Globus pallidus (tissue), 1 donor: ENCODE results near the gene STK11.
A peak's percentile ranks its signal among the peaks of the same experiment; 100 is the strongest.

Source experiments
- DNase-seq: peaks from one replicate; pipeline ENCODE4 v3.0.0-alpha.2; 2015; ENCODE audit warnings: low spot score

STK11 gene

GRCh38 chr19:1274081-1274851, 68.7 kb downstream of the STK11 start:
- DNase-seq: no peak

DNA sequence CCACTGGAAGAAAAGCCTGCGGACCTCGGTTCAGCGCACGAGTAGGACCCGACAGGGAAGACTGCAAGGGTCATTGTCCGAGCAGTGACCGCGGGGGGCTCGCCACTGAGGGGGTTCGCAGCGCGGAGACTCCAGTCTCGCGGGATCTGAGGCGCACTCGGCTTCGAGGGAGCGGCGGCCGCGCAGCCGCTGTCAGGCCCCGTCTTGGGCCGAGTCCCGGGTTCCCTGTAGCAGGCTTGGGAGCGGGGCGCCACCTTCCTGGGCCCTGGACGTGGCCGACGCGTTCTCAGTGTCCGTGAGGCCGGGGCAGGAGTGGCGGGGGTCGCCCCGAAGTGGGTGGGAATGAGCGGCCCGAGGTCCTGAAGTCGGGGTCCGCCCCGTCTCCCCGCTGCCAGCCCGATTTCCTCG, 69.3 kb downstream of the STK11 start:
- no peak for DNase-seq

DNA sequence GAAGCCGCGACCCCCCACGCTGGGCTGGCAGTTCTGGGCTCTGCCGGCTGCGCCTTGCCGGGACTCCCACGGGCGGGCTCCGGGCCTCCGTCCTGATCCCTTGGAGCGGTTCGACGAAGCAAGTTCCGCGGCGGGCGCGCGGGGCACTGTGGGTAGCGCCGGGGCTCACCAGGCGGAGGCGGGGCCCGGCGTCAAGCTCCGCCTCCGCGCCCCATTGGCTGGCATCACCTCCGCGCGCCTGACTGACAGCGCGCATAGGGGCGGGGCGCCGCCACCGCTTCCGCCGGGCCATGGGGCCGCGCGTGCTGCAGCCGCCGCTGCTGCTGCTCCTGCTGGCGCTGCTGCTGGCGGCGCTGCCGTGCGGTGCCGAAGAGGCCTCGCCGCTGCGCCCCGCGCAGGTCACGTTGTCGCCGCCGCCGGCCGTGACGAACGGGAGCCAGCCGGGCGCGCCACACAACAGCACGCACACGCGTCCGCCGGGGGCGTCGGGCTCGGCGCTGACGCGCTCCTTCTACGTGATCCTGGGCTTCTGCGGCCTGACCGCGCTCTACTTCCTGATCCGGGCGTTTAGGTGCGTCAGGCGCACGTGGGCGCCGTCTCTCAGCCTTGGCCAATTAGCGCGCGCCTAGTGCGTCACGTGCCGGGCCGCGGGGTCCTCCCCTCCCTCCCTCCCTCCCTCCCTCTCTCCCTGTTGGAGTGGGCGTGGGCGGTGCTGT, 69.8 kb downstream of the STK11 start, which contains the start of gene FAM174C:
Gene FAM174C, plus strand, starts transcription at position 271 of the 716 bp plus-strand sequence. Its CDS starts 20 bp downstream, at position 291.
- peak; percentile 90 for DNase-seq

- no peak for DNase-seq
Observed at GRCh38 chr19:1275976-1276627, 70.5 kb downstream of the STK11 start.

DNA sequence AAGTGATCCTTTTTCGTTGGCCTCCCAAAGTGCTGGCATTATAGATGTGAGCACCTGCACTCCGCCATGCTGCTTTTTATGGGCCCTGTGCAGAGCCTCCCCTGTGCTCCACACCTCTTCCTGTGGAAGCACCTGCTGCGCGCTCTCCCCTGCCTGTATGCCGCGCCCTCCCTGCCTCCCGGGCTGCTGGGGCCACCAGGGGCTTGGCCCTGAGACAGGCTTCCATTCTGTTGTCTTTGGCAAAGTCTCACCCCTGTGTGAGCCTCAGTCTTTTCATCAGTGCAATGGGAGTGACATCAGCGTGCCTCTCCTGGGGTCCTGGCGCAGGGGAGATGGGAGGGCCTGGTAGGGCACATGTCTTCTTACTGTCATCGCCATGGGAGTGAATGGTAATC, 71.0 kb downstream of the STK11 start:
- no peak for DNase-seq

DNA sequence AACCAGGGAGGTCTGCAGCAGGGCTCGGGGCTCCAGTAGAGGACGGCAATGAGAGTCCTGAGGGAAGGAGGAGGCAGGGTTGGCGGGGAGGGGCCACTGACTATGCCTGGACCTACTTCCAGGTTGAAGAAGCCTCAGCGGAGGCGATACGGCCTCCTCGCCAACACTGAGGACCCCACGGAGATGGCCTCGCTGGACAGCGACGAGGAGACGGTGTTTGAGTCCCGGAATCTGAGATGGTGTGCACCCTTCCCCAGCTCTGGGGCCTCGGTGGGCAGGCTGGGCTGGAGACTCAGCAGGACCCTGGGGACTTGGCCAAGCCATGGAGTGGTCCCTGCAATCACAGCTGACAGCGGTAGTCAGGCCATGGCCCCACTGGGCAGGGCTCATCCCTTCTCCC, 71.5 kb downstream of the STK11 start:
- no peak for DNase-seq
